ENCODE results near the gene SLC12A6. TPM values are rescaled to one million over a fixed set of nuclear protein-coding genes. Genes with fewer than 3 reads are reported as not detected.

SLC12A6 gene
- total RNA-seq, 1 experiment from 2014 or later = 19.5 TPM

DNA sequence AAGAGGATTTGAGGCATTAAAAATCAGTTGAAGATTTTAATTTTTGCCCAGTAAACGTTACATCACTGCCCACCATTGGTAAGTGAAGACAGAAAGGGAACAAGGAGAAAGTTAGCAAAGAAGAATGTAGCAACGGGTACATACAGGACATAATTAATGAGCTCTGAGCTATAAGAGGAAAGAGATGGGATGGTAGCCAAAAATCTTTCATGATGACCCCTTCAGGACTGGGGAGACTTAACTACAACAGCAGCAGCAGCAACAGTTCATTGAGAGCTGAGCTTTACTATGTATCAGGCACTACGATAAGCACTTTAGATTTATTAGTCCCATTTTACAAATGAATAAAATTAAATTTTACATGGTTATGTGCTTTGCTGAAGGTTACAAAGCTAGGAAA, 94.4 kb downstream of the SLC12A6 start:
- H3K27me3 ChIP-seq (ENCODE audit: control insufficient read depth, insufficient read depth, low read length) = no peaks in the 10 kb centered on the region
- intact Hi-C loops (cut with micrococcal nuclease; ENCODE audit: unreplicated experiment) = loop anchor here (10.0 kb wide), 1 partner anchor 82 kb away; no protein-coding TSS in a partner anchor
- H3K4me3 ChIP-seq (ENCODE audit: low read depth in 2 of 2, low read length in 2 of 2) = no peak overlapping the region
- in situ Hi-C loops (cut with HindIII; ENCODE audit: low pct_unique_long_range_greater_than_20kb, low sequenced_read_pairs) = no loop called here
- H3K9me3 ChIP-seq (ENCODE audit: control insufficient read depth, insufficient read depth, low read depth, low read length) = no peaks in the 10 kb centered on the region
- DNase-seq (ENCODE audit: low read depth, low spot score) (no peak), ATAC-seq (no peak)
- no peaks in the 10 kb centered on the region for H3K36me3 ChIP-seq (ENCODE audit: control insufficient read depth, insufficient read depth, low read length)
- H3K27ac ChIP-seq (ENCODE audit: low read length) = no peak overlapping the region
- no TSS peak for BruUV-seq (replicated peaks)
- TF ChIP-seq, protein P1, sequence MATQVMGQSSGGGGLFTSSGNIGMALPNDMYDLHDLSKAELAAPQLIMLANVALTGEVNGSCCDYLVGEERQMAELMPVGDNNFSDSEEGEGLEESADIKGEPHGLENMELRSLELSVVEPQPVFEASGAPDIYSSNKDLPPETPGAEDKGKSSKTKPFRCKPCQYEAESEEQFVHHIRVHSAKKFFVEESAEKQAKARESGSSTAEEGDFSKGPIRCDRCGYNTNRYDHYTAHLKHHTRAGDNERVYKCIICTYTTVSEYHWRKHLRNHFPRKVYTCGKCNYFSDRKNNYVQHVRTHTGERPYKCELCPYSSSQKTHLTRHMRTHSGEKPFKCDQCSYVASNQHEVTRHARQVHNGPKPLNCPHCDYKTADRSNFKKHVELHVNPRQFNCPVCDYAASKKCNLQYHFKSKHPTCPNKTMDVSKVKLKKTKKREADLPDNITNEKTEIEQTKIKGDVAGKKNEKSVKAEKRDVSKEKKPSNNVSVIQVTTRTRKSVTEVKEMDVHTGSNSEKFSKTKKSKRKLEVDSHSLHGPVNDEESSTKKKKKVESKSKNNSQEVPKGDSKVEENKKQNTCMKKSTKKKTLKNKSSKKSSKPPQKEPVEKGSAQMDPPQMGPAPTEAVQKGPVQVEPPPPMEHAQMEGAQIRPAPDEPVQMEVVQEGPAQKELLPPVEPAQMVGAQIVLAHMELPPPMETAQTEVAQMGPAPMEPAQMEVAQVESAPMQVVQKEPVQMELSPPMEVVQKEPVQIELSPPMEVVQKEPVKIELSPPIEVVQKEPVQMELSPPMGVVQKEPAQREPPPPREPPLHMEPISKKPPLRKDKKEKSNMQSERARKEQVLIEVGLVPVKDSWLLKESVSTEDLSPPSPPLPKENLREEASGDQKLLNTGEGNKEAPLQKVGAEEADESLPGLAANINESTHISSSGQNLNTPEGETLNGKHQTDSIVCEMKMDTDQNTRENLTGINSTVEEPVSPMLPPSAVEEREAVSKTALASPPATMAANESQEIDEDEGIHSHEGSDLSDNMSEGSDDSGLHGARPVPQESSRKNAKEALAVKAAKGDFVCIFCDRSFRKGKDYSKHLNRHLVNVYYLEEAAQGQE (IDR thresholded peaks at IDR 0.05; ENCODE audit: insufficient read depth in 1 of 2, low read depth in 2 of 2, low read length in 1 of 2) = no peak
- H3K4me1 ChIP-seq (ENCODE audit: control insufficient read depth, insufficient read depth, low read length) = no peaks in the 10 kb centered on the region
- POLR2A ChIA-PET = no interaction called here
- CTCF ChIA-PET = no interaction called here

DNA sequence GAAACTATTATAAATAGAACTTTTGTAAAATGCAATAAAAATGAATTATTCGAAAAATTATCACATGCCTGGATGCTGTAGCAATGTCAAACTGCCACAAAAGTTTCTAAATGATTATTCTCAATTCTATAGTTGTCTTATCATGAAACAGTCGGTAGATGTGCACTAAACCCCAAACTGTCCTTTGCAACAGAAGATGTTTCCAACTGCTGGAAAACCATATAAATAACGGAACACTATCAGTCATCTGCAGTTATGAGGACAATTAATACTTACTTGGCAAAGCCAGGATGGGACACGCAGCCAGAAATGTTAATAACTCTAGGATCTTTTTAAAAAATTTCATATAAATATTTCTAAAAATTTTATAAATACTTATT, 95.3 kb downstream of the SLC12A6 start:
- Histone ChIP-seq H3K36me3 (ENCODE audit: control insufficient read depth, insufficient read depth, low read length) (no peaks in the 10 kb centered on the region), H3K27ac (ENCODE audit: low read length) (no peak overlapping the region), H3K9me3 (ENCODE audit: control insufficient read depth, insufficient read depth, low read depth, low read length) (no peaks in the 10 kb centered on the region), H3K4me3 (ENCODE audit: low read depth in 2 of 2, low read length in 2 of 2) (no peak overlapping the region), H3K27me3 (ENCODE audit: control insufficient read depth, insufficient read depth, low read length) (no peaks in the 10 kb centered on the region), H3K4me1 (ENCODE audit: control insufficient read depth, insufficient read depth, low read length) (no peaks in the 10 kb centered on the region)
- intact Hi-C loops (cut with micrococcal nuclease; ENCODE audit: unreplicated experiment) (loop anchor here (10.0 kb wide), 1 partner anchor 82 kb away; no protein-coding TSS in a partner anchor), in situ Hi-C loops (cut with HindIII; ENCODE audit: low pct_unique_long_range_greater_than_20kb, low sequenced_read_pairs) (no loop called here)
- no peak for TF ChIP-seq TCF7L2 (IDR thresholded peaks at IDR 0.05; ENCODE audit: low read depth, low read length)
- TF ChIP-seq, protein P2, sequence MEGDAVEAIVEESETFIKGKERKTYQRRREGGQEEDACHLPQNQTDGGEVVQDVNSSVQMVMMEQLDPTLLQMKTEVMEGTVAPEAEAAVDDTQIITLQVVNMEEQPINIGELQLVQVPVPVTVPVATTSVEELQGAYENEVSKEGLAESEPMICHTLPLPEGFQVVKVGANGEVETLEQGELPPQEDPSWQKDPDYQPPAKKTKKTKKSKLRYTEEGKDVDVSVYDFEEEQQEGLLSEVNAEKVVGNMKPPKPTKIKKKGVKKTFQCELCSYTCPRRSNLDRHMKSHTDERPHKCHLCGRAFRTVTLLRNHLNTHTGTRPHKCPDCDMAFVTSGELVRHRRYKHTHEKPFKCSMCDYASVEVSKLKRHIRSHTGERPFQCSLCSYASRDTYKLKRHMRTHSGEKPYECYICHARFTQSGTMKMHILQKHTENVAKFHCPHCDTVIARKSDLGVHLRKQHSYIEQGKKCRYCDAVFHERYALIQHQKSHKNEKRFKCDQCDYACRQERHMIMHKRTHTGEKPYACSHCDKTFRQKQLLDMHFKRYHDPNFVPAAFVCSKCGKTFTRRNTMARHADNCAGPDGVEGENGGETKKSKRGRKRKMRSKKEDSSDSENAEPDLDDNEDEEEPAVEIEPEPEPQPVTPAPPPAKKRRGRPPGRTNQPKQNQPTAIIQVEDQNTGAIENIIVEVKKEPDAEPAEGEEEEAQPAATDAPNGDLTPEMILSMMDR (IDR thresholded peaks at IDR 0.05) = no peak
- TF ChIP-seq, protein P1 (IDR thresholded peaks at IDR 0.05; ENCODE audit: insufficient read depth in 1 of 2, low read depth in 2 of 2, low read length in 1 of 2) = no peak
- no peak for TF ChIP-seq POLR2AphosphoS5 (IDR thresholded peaks at IDR 0.05; ENCODE audit: low read depth, low read length)
- no peak for TF ChIP-seq SIN3A (IDR thresholded peaks at IDR 0.05; ENCODE audit: borderline replicate concordance, insufficient read depth, low read depth, low read length)
- no TSS peak for BruUV-seq (replicated peaks)
- no peak for DNase-seq (ENCODE audit: low read depth, low spot score)
- POLR2A ChIA-PET = no interaction called here
- ATAC-seq = no peak
- CTCF ChIA-PET = no interaction called here

Data from Panc1 (cell line).